Caco-2 (cell line): ENCODE results near the gene FAAP20. TPM values are rescaled to one million over a fixed set of nuclear protein-coding genes. Genes with fewer than 3 reads are reported as not detected.

ENCODE experiments used
- BruUV-seq: library from RNA; stranded (reverse); fragments of 400-500 nt; replicated peaks from 2 replicates; lab custom pipeline; 2021; lab: Mats Ljungman, UMichigan
- CTCF ChIA-PET: fragments of 300-600 bp; sonication (Branson Sonifier 250); formaldehyde crosslinking; loops from one replicate; lab custom pipeline; 2022; ENCODE audit warnings: antibody characterized with exemption; lab: Charles Lee
- POLR2A ChIA-PET: fragments of 300-600 bp; sonication (Branson Sonifier 250); formaldehyde crosslinking; loops from one replicate; lab custom pipeline; 2022; ENCODE audit warnings: antibody characterized with exemption; lab: Charles Lee
- DNase-seq, 2 experiments: peaks; one replicate each; pipeline versions ENCODE4 v3.0.0 to v3.0.0-alpha.2; 2020 to 2022
- H3K27me3 ChIP-seq: replicated peaks from 2 replicates; pipeline ENCODE4 v1.6.0; 2011; ENCODE audit warnings: low read length; ENCODE audit not compliant: control insufficient read depth, insufficient read depth
- H3K36me3 ChIP-seq: 2 replicates; pipeline ENCODE4 v1.5.1; 2011; ENCODE audit warnings: low read length; ENCODE audit not compliant: control insufficient read depth, insufficient read depth
- H3K4me1 ChIP-seq: fragments of 250-450 bp; sonication (Bioruptor Pico); 2 replicates; pipeline ENCODE4 v1.5.1; 2020; ENCODE audit warnings: mild to moderate bottlenecking
- H3K4me3 ChIP-seq: 2 replicates; pipeline ENCODE4 v1.5.1; 2011; ENCODE audit warnings: low read depth, mild to moderate bottlenecking, control low read depth, low read length
- H3K9me3 ChIP-seq: fragments of 250-450 bp; sonication (Bioruptor Pico); 2 replicates; pipeline ENCODE4 v1.5.1; 2020; ENCODE audit warnings: mild to moderate bottlenecking, moderate library complexity
- H3K27ac Mint-ChIP-seq: one replicate; pipeline ENCODE4 v1.8.0; 2022; ENCODE audit warnings: mixed read lengths; ENCODE audit not compliant: unreplicated experiment
- H3K27me3 Mint-ChIP-seq: one replicate; pipeline ENCODE4 v1.8.0; 2022; ENCODE audit warnings: mixed read lengths; ENCODE audit not compliant: insufficient read depth, unreplicated experiment
- H3K36me3 Mint-ChIP-seq: one replicate; pipeline ENCODE4 v1.8.0; 2022; ENCODE audit warnings: mild to moderate bottlenecking, mixed read lengths; ENCODE audit not compliant: insufficient read depth, unreplicated experiment
- H3K4me1 Mint-ChIP-seq: one replicate; pipeline ENCODE4 v1.8.0; 2022; ENCODE audit warnings: low read depth, mixed read lengths; ENCODE audit not compliant: unreplicated experiment
- H3K4me3 Mint-ChIP-seq: one replicate; pipeline ENCODE4 v1.8.0; 2022; ENCODE audit warnings: mild to moderate bottlenecking, moderate library complexity, mixed read lengths; ENCODE audit not compliant: unreplicated experiment
- H3K9me3 Mint-ChIP-seq: one replicate; pipeline ENCODE4 v1.8.0; 2022; ENCODE audit warnings: mixed read lengths; ENCODE audit not compliant: unreplicated experiment
- intact Hi-C: fragments of 100-400 bp; cut with micrococcal nuclease; formaldehyde crosslinking; loops from one replicate; pipeline ENCODE4 v1.10.0; 2022; ENCODE audit not compliant: unreplicated experiment
- total RNA-seq: library from RNA; stranded (reverse); gene quantifications from 2 replicates; pipeline ENCODE4 v1.2.3, GENCODE V29; 2022
- TF ChIP-seq, protein P1 (sequence below), 2 experiments: fragments of 200-600 bp in 1 of 2; IDR thresholded peaks; 1 replicate in 1 of 2; 2 replicates in 1 of 2; pipeline versions ENCODE4 v1.5.1 to v1.8.0; 2011 to 2022; ENCODE audit warnings: antibody characterized with exemption in 1 of 2, control low read depth in 1 of 2, inconsistent platforms in 1 of 2, low read depth in 1 of 2, low read length in 1 of 2, mild to moderate bottlenecking in 1 of 2, moderate library complexity in 1 of 2; ENCODE audit not compliant: insufficient read depth in 1 of 2, severe bottlenecking in 1 of 2, unreplicated experiment in 1 of 2

Gene FAAP20
- total RNA-seq, 1 experiment from 2014 or later: 72.4 TPM

DNA sequence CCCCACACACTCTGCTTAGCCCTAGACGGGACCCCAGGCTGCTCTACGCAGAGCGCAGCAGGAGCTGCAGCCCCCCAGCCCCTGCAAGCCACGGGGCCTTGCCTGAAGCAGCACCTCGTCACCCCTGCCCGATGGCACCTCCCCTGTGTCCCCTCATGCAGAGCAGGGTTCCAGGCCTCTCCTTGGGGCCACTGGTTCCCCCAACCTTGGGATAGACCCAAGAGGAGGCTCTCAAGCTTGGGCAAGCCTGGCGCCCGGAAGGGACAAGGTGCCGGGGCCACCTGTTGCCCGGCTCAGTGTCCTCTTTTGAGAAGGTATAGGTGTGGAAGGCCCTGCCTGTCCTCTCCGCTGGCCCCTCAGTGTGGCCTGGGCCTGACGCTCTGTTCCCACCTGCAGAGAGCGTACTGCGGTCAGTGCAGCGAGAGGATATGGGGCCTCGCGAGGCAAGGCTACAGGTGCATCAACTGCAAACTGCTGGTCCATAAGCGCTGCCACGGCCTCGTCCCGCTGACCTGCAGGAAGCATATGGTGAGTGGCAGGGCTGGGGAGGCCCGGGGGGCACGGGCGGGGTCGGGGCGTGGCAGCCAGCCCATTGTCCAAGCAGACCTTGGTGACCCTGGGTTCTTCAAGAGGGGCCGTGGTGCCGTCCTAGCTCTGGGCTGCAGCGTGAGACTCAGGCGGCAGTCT is 50.6 kb downstream of the FAAP20 start:
- H3K36me3 Mint-ChIP-seq: peaks cover 15% of the 10 kb centered on the region
- POLR2A ChIA-PET: no interaction called here
- H3K27me3 Mint-ChIP-seq: no peaks in the 10 kb centered on the region
- Histone ChIP-seq H3K9me3 (no peaks in the 10 kb centered on the region), H3K4me1 (no peaks in the 10 kb centered on the region), H3K36me3 (no peaks in the 10 kb centered on the region; the same call in none of the 2 replicates), H3K4me3 (no peak overlapping the region), H3K27me3 (no peaks in the 10 kb centered on the region)
- no peaks in the 10 kb centered on the region for H3K4me1 Mint-ChIP-seq
- no peaks in the 10 kb centered on the region for H3K9me3 Mint-ChIP-seq
- DNase-seq: no peak
- H3K27ac Mint-ChIP-seq: no peak overlapping the region
- no peak overlapping the region for H3K4me3 Mint-ChIP-seq
- intact Hi-C loops: no loop called here
- CTCF ChIA-PET: no interaction called here
- TF ChIP-seq, protein P1, sequence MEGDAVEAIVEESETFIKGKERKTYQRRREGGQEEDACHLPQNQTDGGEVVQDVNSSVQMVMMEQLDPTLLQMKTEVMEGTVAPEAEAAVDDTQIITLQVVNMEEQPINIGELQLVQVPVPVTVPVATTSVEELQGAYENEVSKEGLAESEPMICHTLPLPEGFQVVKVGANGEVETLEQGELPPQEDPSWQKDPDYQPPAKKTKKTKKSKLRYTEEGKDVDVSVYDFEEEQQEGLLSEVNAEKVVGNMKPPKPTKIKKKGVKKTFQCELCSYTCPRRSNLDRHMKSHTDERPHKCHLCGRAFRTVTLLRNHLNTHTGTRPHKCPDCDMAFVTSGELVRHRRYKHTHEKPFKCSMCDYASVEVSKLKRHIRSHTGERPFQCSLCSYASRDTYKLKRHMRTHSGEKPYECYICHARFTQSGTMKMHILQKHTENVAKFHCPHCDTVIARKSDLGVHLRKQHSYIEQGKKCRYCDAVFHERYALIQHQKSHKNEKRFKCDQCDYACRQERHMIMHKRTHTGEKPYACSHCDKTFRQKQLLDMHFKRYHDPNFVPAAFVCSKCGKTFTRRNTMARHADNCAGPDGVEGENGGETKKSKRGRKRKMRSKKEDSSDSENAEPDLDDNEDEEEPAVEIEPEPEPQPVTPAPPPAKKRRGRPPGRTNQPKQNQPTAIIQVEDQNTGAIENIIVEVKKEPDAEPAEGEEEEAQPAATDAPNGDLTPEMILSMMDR (IDR thresholded peaks at IDR 0.05; ENCODE audit: insufficient read depth in 1 of 2, low read depth in 1 of 2, low read length in 1 of 2, severe bottlenecking in 1 of 2, unreplicated experiment in 1 of 2): no peak
- BruUV-seq: no TSS peak

DNA sequence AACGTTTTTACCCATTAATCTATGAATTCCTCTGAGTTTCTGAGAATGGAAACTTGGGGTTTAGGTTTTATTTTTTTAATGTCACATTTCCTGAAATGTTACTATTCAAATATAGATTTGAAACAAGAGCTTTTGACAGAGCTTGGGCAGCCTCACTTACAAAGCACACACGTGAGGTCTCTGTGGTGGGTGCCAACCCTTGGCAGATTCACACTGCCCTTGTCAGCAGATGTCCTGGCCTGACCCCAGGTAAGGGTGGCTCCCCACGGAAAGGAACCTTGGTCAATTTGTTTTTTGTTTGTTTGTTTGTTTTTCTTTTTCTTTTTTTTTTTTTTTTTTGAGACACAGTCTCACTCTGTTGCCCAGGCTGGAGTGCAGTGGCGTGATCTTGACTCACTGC is 53.5 kb downstream of the FAAP20 start:
- CTCF ChIA-PET: no interaction called here
- DNase-seq: no peak
- H3K27me3 Mint-ChIP-seq: no peaks in the 10 kb centered on the region
- no peaks in the 10 kb centered on the region for H3K9me3 Mint-ChIP-seq
- Histone ChIP-seq H3K4me1 (peaks cover 26% of the 10 kb centered on the region), H3K27me3 (no peaks in the 10 kb centered on the region), H3K9me3 (no peaks in the 10 kb centered on the region), H3K36me3 (no peaks in the 10 kb centered on the region), H3K4me3 (no peak overlapping the region)
- TF ChIP-seq, protein P1 (IDR thresholded peaks at IDR 0.05; ENCODE audit: insufficient read depth in 1 of 2, low read depth in 1 of 2, low read length in 1 of 2, severe bottlenecking in 1 of 2, unreplicated experiment in 1 of 2): no peak
- H3K27ac Mint-ChIP-seq: no peak overlapping the region
- H3K4me3 Mint-ChIP-seq: no peak overlapping the region
- peaks cover 33% of the 10 kb centered on the region for H3K36me3 Mint-ChIP-seq
- intact Hi-C loops: no loop called here
- no TSS peak for BruUV-seq
- H3K4me1 Mint-ChIP-seq: peaks cover 13% of the 10 kb centered on the region
- POLR2A ChIA-PET: no interaction called here

Other genes with a start within 250 kb of the FAAP20 start
- gene CFAP74, start 191.0 kb downstream of the FAAP20 start, total RNA-seq: not detected in 2 replicates
- 0.16 and 0.34 TPM in 2 replicates for gene GABRD, start 175.4 kb downstream of the FAAP20 start, total RNA-seq
- 45.9 and 48.7 TPM in 2 replicates for gene PRKCZ, start 144.4 kb downstream of the FAAP20 start, total RNA-seq
- gene SKI, start 33.5 kb upstream of the FAAP20 start, total RNA-seq: 38.2 and 39.8 TPM in 2 replicates
- 8.6 and 9.1 TPM in 2 replicates for gene MORN1, start 196.8 kb upstream of the FAAP20 start, total RNA-seq
- 136 and 141 TPM in 2 replicates for gene RER1, start 197.1 kb upstream of the FAAP20 start, total RNA-seq
- gene PEX10, start 217.8 kb upstream of the FAAP20 start, total RNA-seq: 19.7 and 21.9 TPM in 2 replicates